Hepatocyte (in vitro differentiated cells): ENCODE measurements around the gene SHROOM3.

ENCODE experiments used
- CTCF ChIP-seq: fragments of 200-600 bp; sonication (generic); IDR thresholded peaks from 2 replicates; pipeline ENCODE4 v1.5.1; 2016; ENCODE audit warnings: antibody characterized with exemption, mild to moderate bottlenecking; ENCODE audit not compliant: poor library complexity
- EZH2 ChIP-seq: fragments of 200-600 bp; sonication (generic); IDR thresholded peaks from 2 replicates; pipeline ENCODE4 v1.6.1; 2016; ENCODE audit warnings: antibody characterized with exemption, mild to moderate bottlenecking, borderline replicate concordance
- EZH2phosphoT487 ChIP-seq: fragments of 200-600 bp; sonication (generic); IDR thresholded peaks from one replicate; pipeline ENCODE4 v1.6.1; 2018; ENCODE audit warnings: antibody characterized with exemption, mild to moderate bottlenecking, low read depth, moderate library complexity; ENCODE audit not compliant: unreplicated experiment, severe bottlenecking

- TF ChIP-seq EZH2phosphoT487: no peak
- TF ChIP-seq CTCF: no peak
- TF ChIP-seq EZH2: no peak
These were observed 329.2 kb downstream of the SHROOM3 start for GRCh38 chr4:76764251-76764650.
